H1 (cell line): Measurements from ENCODE around the gene TSEN34. TPM values are rescaled to one million over a fixed set of nuclear protein-coding genes. Genes with fewer than 3 reads are reported as not detected.

Experiments
- CTCF ChIA-PET: fragments of 300-600 bp; sonication (Branson Sonifier 250); formaldehyde crosslinking; loops from one replicate; lab custom pipeline; 2021; ENCODE audit not compliant: partially characterized antibody; lab: Charles Lee
- POLR2A ChIA-PET: fragments of 300-600 bp; sonication (Branson Sonifier 250); formaldehyde crosslinking; loops from one replicate; lab custom pipeline; 2021; ENCODE audit warnings: inconsistent platforms; ENCODE audit not compliant: partially characterized antibody; lab: Charles Lee
- DNase-seq, 2 experiments: peaks; one replicate each; pipeline versions ENCODE4 v3.0.0 to v3.0.0-alpha.2; 2010 to 2022; ENCODE audit warnings: low spot score in 2 of 2, low read depth in 1 of 2, mixed read lengths in 1 of 2
- FAIRE-seq: peaks from 2 replicates; lab custom pipeline; 2011; peaks lifted over from hg19 to GRCh38; lab: Jason Lieb, UNC
- H2AFZ ChIP-seq: 2 replicates; pipeline ENCODE4 v1.8.1; 2012; ENCODE audit warnings: low read length, inconsistent platforms
- H2AK5ac ChIP-seq: 2 replicates; pipeline ENCODE4 v1.6.1; 2013; ENCODE audit warnings: low read depth, low read length
- H2BK120ac ChIP-seq: replicated peaks from 2 replicates; pipeline ENCODE3; 2013; ENCODE audit warnings: low read depth, low read length, inconsistent platforms
- H2BK12ac ChIP-seq: 2 replicates; pipeline ENCODE4 v1.6.1; 2013; ENCODE audit warnings: low read depth, low read length
- H2BK15ac ChIP-seq: 2 replicates; pipeline ENCODE4 v1.6.1; 2013; ENCODE audit warnings: low read length
- H2BK20ac ChIP-seq: 2 replicates; pipeline ENCODE4 v1.6.1; 2013; ENCODE audit warnings: low read length
- H2BK5ac ChIP-seq: 2 replicates; pipeline ENCODE4 v1.6.1; 2013; ENCODE audit warnings: low read depth, low read length
- H3K14ac ChIP-seq: 2 replicates; pipeline ENCODE4 v1.6.1; 2013; ENCODE audit warnings: inconsistent platforms; ENCODE audit not compliant: insufficient read length
- H3K18ac ChIP-seq: 2 replicates; pipeline ENCODE4 v1.6.1; 2013; ENCODE audit warnings: low read length; ENCODE audit errors: extremely low read depth
- H3K23ac ChIP-seq: 2 replicates; pipeline ENCODE4 v1.6.1; 2013; ENCODE audit warnings: inconsistent platforms; ENCODE audit not compliant: insufficient read length
- H3K23me2 ChIP-seq: 2 replicates; pipeline ENCODE4 v1.6.1; 2013; ENCODE audit warnings: low read depth, low read length
- H3K27ac ChIP-seq: 2 replicates; pipeline ENCODE4 v1.6.1; 2011; ENCODE audit warnings: low read depth, low read length, inconsistent platforms
- H3K27me3 ChIP-seq, 4 experiments: replicated peaks in 1 of 4; 1 replicate in 1 of 4; 2 replicates in 3 of 4; pipeline versions ENCODE4 v1.6.1 to v1.8.1; 2011 to 2013; ENCODE audit warnings: low read length in 3 of 4, mild to moderate bottlenecking in 3 of 4, inconsistent platforms in 2 of 4, mixed read lengths in 2 of 4, moderate library complexity in 1 of 4; ENCODE audit not compliant: control insufficient read depth in 3 of 4, insufficient read depth in 3 of 4; ENCODE audit errors: extremely low read depth in 1 of 4
- H3K36me3 ChIP-seq, 4 experiments: 2 replicates each; pipeline versions ENCODE4 v1.6.1 to v1.8.1; 2011 to 2013; ENCODE audit warnings: mild to moderate bottlenecking in 4 of 4, low read length in 3 of 4, moderate library complexity in 2 of 4, control low read depth in 1 of 4, inconsistent platforms in 1 of 4; ENCODE audit not compliant: insufficient read depth in 4 of 4, control insufficient read depth in 2 of 4
- H3K4ac ChIP-seq: replicated peaks from 2 replicates; pipeline ENCODE3; 2013; ENCODE audit warnings: low read length, low read depth, mixed read lengths, inconsistent platforms; ENCODE audit not compliant: insufficient read length
- H3K4me1 ChIP-seq, 4 experiments: replicated peaks in 1 of 4; 1 replicate in 1 of 4; 2 replicates in 3 of 4; pipeline versions ENCODE4 v1.6.1 to v1.8.1; 2011 to 2013; ENCODE audit warnings: low read length in 3 of 4, inconsistent platforms in 2 of 4, mixed read lengths in 1 of 4; ENCODE audit not compliant: insufficient read depth in 4 of 4, control insufficient read depth in 3 of 4
- H3K4me2 ChIP-seq, 2 experiments: 2 replicates each; pipeline versions ENCODE4 v1.6.1 to v1.8.1; 2011 to 2013; ENCODE audit warnings: low read depth in 2 of 2, low read length in 2 of 2, control low read depth in 1 of 2, inconsistent platforms in 1 of 2, mild to moderate bottlenecking in 1 of 2; ENCODE audit not compliant: insufficient read depth in 1 of 2
- H3K4me3 ChIP-seq, 4 experiments: fragments of 200-600, 300-600 bp in 1 of 4; sonication (generic), shearing (Covaris generic), sonication (Bioruptor Twin) in 1 of 4; 2 replicates each; pipeline versions ENCODE4 v1.5.1 to v1.8.1; 2011 to 2016; ENCODE audit warnings: low read length in 4 of 4, low read depth in 3 of 4, control low read depth in 2 of 4, inconsistent platforms in 2 of 4, mild to moderate bottlenecking in 2 of 4, mixed read lengths in 1 of 4, moderate library complexity in 1 of 4; ENCODE audit not compliant: insufficient read depth in 2 of 4; ENCODE audit errors: extremely low read depth in 1 of 4
- H3K56ac ChIP-seq: replicated peaks from 2 replicates; pipeline ENCODE3; 2013; ENCODE audit warnings: low read depth, mild to moderate bottlenecking, mixed read lengths, low read length, inconsistent platforms; ENCODE audit not compliant: insufficient read length
- H3K79me1 ChIP-seq: 2 replicates; pipeline ENCODE4 v1.6.1; 2013; ENCODE audit warnings: low read depth, low read length, control low read depth
- H3K79me2 ChIP-seq, 2 experiments: 2 replicates each; pipeline versions ENCODE4 v1.6.1 to v1.8.1; 2012 to 2013; ENCODE audit warnings: low read length in 2 of 2, mild to moderate bottlenecking in 2 of 2, inconsistent platforms in 1 of 2; ENCODE audit not compliant: insufficient read depth in 2 of 2, control insufficient read depth in 1 of 2
- H3K9ac ChIP-seq, 4 experiments: replicated peaks in 1 of 4; 1 replicate in 1 of 4; 2 replicates in 3 of 4; pipeline versions ENCODE4 v1.6.1 to v1.8.1; 2011 to 2013; ENCODE audit warnings: low read depth in 3 of 4, low read length in 3 of 4, control low read depth in 2 of 4, mild to moderate bottlenecking in 2 of 4, moderate library complexity in 2 of 4, inconsistent platforms in 1 of 4; ENCODE audit errors: extremely low read depth in 1 of 4
- H3K9me3 ChIP-seq, 2 experiments: 2 replicates each; pipeline versions ENCODE4 v1.6.1 to v1.8.1; 2012 to 2013; ENCODE audit warnings: mild to moderate bottlenecking in 2 of 2, moderate library complexity in 2 of 2, control low read depth in 1 of 2, inconsistent platforms in 1 of 2, low read depth in 1 of 2, low read length in 1 of 2, mixed read lengths in 1 of 2; ENCODE audit not compliant: insufficient read depth in 2 of 2
- H4K20me1 ChIP-seq, 2 experiments: replicated peaks in 1 of 2; 2 replicates each; pipeline versions ENCODE3 to v1.8.1; 2011 to 2013; ENCODE audit warnings: inconsistent platforms in 2 of 2, low read length in 2 of 2, mild to moderate bottlenecking in 1 of 2; ENCODE audit not compliant: insufficient read depth in 2 of 2, control insufficient read depth in 1 of 2
- H4K5ac ChIP-seq: 2 replicates; pipeline ENCODE4 v1.6.1; 2013; ENCODE audit warnings: low read length, low read depth, mixed read lengths, inconsistent platforms; ENCODE audit not compliant: insufficient read length
- H4K8ac ChIP-seq: 2 replicates; pipeline ENCODE4 v1.8.0; 2013; ENCODE audit warnings: mild to moderate bottlenecking, moderate library complexity, low read length, inconsistent platforms; ENCODE audit not compliant: insufficient read depth; ENCODE audit errors: extremely low read depth
- H4K91ac ChIP-seq: replicated peaks from 2 replicates; pipeline ENCODE3; 2013; ENCODE audit warnings: low read length, mixed read lengths, inconsistent platforms; ENCODE audit not compliant: insufficient read length
- BACH1 ChIP-seq: IDR thresholded peaks from 2 replicates; pipeline ENCODE4 v1.6.1; 2012; ENCODE audit warnings: low read length, improper control_type of control experiment
- CBX8 ChIP-seq: fragments of 300-800, 300-1000 bp; sonication (generic); IDR thresholded peaks from 2 replicates; pipeline ENCODE4 v1.7.1; 2016; ENCODE audit warnings: low read depth, low read length, borderline replicate concordance
- CEBPB ChIP-seq: IDR thresholded peaks from 2 replicates; pipeline ENCODE4 v1.6.1; 2012; ENCODE audit warnings: low read depth, low read length
- CHD2 ChIP-seq: IDR thresholded peaks from 2 replicates; pipeline ENCODE4 v1.6.1; 2012; ENCODE audit warnings: low read length, improper control_type of control experiment
- EGR1 ChIP-seq: IDR thresholded peaks from 2 replicates; pipeline ENCODE4 v1.6.1; 2011; ENCODE audit warnings: low read depth, low read length, borderline replicate concordance
- KDM4A ChIP-seq: IDR thresholded peaks from one replicate; pipeline ENCODE4 v1.7.1; 2012; ENCODE audit warnings: low read depth, mild to moderate bottlenecking, moderate library complexity, low read length, inconsistent platforms; ENCODE audit not compliant: severe bottlenecking
- MAFK ChIP-seq: IDR thresholded peaks from 2 replicates; pipeline ENCODE4 v1.6.1; 2012; ENCODE audit warnings: low read depth, mild to moderate bottlenecking, improper control_type of control experiment, low read length
- POU5F1 ChIP-seq: IDR thresholded peaks from 2 replicates; pipeline ENCODE4 v1.6.1; 2011; ENCODE audit warnings: low read depth, mild to moderate bottlenecking, low read length, moderate library complexity
- SIN3A ChIP-seq, 2 experiments: IDR thresholded peaks in 1 of 2; conservative IDR thresholded peaks in 1 of 2; 2 replicates each; pipeline ENCODE4 v1.6.1; 2011 to 2012; ENCODE audit warnings: low read length in 2 of 2, improper control_type of control experiment in 1 of 2, low read depth in 1 of 2, mild to moderate bottlenecking in 1 of 2
- SIRT6 ChIP-seq: IDR thresholded peaks from one replicate; pipeline ENCODE4 v1.7.1; 2012; ENCODE audit warnings: low read length, inconsistent platforms
- SIX5 ChIP-seq: IDR thresholded peaks from 2 replicates; pipeline ENCODE4 v1.6.1; 2011; ENCODE audit warnings: mild to moderate bottlenecking, low read depth, low read length
- SRF ChIP-seq: IDR thresholded peaks from 2 replicates; pipeline ENCODE4 v1.6.1; 2011; ENCODE audit warnings: mild to moderate bottlenecking, low read depth, low read length, moderate library complexity
- SUZ12 ChIP-seq: fragments of 200-600 bp; sonication (generic); IDR thresholded peaks from 2 replicates; pipeline ENCODE4 v1.6.1; 2012; ENCODE audit warnings: mild to moderate bottlenecking, inconsistent platforms, low read length, moderate library complexity, mixed read lengths
- TBP ChIP-seq: IDR thresholded peaks from 2 replicates; pipeline ENCODE4 v1.6.1; 2011; ENCODE audit warnings: low read depth, low read length, improper control_type of control experiment
- WGBS, 2 experiments: shearing (Covaris generic) in 1 of 2; methylation state at CpG; one replicate each; pipeline versions ENCODE4 v1.1.6 to v1.1.7; 2013 to 2015; ENCODE audit warnings: low lambda C conversion rate in 2 of 2, mixed read lengths in 2 of 2, inconsistent platforms in 1 of 2, low coverage in 1 of 2, missing lambda C conversion rate in 1 of 2; ENCODE audit not compliant: insufficient replicate concordance in 2 of 2, insufficient coverage in 1 of 2, insufficient read length in 1 of 2; ENCODE audit errors: extremely low coverage in 1 of 2, missing lambda C conversion rate in 1 of 2; 5-methylcytosine and 5-hydroxymethylcytosine counted together
- polyA plus RNA-seq, 7 experiments: library from polyadenylated mRNA; depleted of rRNA in 3 of 7; stranded (reverse) in 5 of 7; unstranded in 2 of 7; fragments of >200 nt in 5 of 7; fragments of 200-250 nt in 2 of 7; gene quantifications; 1 replicate in 5 of 7; 2 replicates in 1 of 7; 4 replicates in 1 of 7; pipeline versions ENCODE4 v1.2.1 to v1.2.3, GENCODE V29; 2011 to 2013; ENCODE audit warnings: missing spikeins in 2 of 7, mixed read lengths in 2 of 7
- total RNA-seq: library from RNA; stranded (reverse); fragmentation: NEBNext Ultra II Directional; extraction: Animal tissue kit (Norgen Biotek cat#: 25700); gene quantifications from 2 replicates; pipeline ENCODE4 v1.2.1, GENCODE V29; 2021
- TF ChIP-seq, protein P1 (sequence below): IDR thresholded peaks from 2 replicates; pipeline ENCODE4 v1.6.1; 2011; ENCODE audit warnings: low read depth, mild to moderate bottlenecking, low read length; ENCODE audit not compliant: insufficient read depth

TSEN34 gene
- total and polyA plus RNA-seq, 2 of the 8 experiments (the other 6 are each of a cell fraction or from before 2014, with no cell fraction given): 22.5 to 52.3 TPM

DNA sequence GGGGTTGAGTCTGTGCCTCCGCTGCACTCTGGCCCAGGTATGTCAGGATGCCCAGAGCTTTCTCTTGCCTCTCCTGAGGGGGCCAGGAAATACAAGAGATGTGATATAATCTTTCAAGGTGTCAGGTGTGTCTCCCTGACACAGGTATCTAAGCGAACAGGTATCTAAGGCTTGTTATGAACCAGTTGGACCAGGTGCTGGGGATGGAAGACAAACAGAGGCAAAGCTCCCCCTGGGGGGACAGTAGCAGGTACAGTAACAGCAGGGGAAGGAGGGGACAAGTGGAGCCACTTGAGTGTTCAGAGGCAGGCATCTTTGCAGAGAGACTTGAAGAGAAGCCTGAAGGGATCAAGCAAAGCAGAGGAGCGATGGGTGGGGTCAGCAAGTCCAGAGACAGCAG, 34.2 kb upstream of the TSEN34 start:
- Histone ChIP-seq H3K4me3 (no peak overlapping the region), H4K20me1 (peaks cover 7 to 17% of the 10 kb centered on the region in 2 experiments), H2BK5ac (no peak overlapping the region), H3K23me2 (peaks cover 13% of the 10 kb centered on the region), H3K79me1 (peaks cover 10% of the 10 kb centered on the region), H3K27me3 (no peaks in the 10 kb centered on the region), H3K79me2 (no peaks in the 10 kb centered on the region), H3K36me3 (peaks cover 25 to 45% (median 39%) of the 10 kb centered on the region in 4 experiments), H3K9ac (no peak overlapping the region), H3K27ac (no peak overlapping the region), H3K4me1 (peaks cover 0 to 19% (median 9%) of the 10 kb centered on the region in 4 experiments; a peak in 6 of 7 replicates), H3K9me3 (no peaks in the 10 kb centered on the region), H2BK12ac (no peak overlapping the region), H4K8ac (no peak overlapping the region), H2AFZ (no peak overlapping the region), H3K4me2 (no peak overlapping the region), H3K56ac (no peak overlapping the region), H2BK120ac (no peak overlapping the region), H4K5ac (no peak overlapping the region), H3K18ac (no peak overlapping the region), H2BK20ac (no peak overlapping the region), H2AK5ac (no peak overlapping the region), H2BK15ac (no peak overlapping the region), H3K23ac (no peak overlapping the region), H4K91ac (no peak overlapping the region), H3K14ac (no peak overlapping the region), H3K4ac (no peak overlapping the region)
- FAIRE-seq (no peak), DNase-seq (no peak)
- CTCF ChIA-PET: interaction anchor here (1.0 to 1.9 kb wide), 4 partner anchors 9 to 41 kb away, joined by 3 to 10 read pairs (median 5); no protein-coding TSS in a partner anchor
- 89% methylated on average over 3 of the region's 3 CpGs; no CpG with 5 or more reads in 1 of the 2 experiments for WGBS, 2 experiments
- POLR2A ChIA-PET: interaction anchor here (0.6 to 14.8 kb wide), 10 partner anchors 8 to 264 kb away, joined by 4 to 348 read pairs (median 6); partner anchors contain the start of genes CNOT3 and TMC4
- TF ChIP-seq CBX8 (no peak), SRF (no peak), CHD2 (no peak), POU5F1 (no peak), SUZ12 (no peak), MAFK (no peak), KDM4A (no peak), SIN3A (conservative IDR thresholded peaks at IDR 0.05 in 1 of 2, IDR thresholded peaks at IDR 0.05 in 1 of 2; ENCODE audit: low read depth in 1 of 2, low read length in 2 of 2) (no peak), CEBPB (no peak), SIX5 (no peak), EGR1 (no peak), TBP (no peak), SIRT6 (no peak), BACH1 (no peak)
- TF ChIP-seq, protein P1, sequence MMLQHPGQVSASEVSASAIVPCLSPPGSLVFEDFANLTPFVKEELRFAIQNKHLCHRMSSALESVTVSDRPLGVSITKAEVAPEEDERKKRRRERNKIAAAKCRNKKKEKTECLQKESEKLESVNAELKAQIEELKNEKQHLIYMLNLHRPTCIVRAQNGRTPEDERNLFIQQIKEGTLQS: no peak
